Measurements from ENCODE around the gene TUSC2. TPM values are rescaled to one million over a fixed set of nuclear protein-coding genes. Genes with fewer than 3 reads are reported as not detected.
A peak's percentile ranks its signal among the peaks of the same experiment; 100 is the strongest.

The TUSC2 gene
- total RNA-seq, 1 experiment from 2014 or later: 29.2 TPM

GRCh38 chr3:50320853-50321335 is 7.1 kb downstream of the TUSC2 start:
- peak overlapping the region; percentile 94 for H3K27ac Mint-ChIP-seq (ENCODE audit: unreplicated experiment)
- TF ChIP-seq CTCF (IDR thresholded peaks at IDR 0.05; ENCODE audit: unreplicated experiment): no peak
- H3K36me3 Mint-ChIP-seq (ENCODE audit: insufficient read depth, unreplicated experiment): peaks cover 41% of the 10 kb centered on the region
- H3K4me1 Mint-ChIP-seq (ENCODE audit: low read depth, unreplicated experiment): peaks cover 12% of the 10 kb centered on the region
- peak; percentile 84 for DNase-seq
- intact Hi-C loops (cut with micrococcal nuclease; ENCODE audit: unreplicated experiment): loop anchor here (10.0 kb wide), 1 partner anchor 46 kb away; the partner anchor contains the start of gene LSMEM2
- no peaks in the 10 kb centered on the region for H3K27me3 Mint-ChIP-seq (ENCODE audit: unreplicated experiment)
- H3K9me3 Mint-ChIP-seq (ENCODE audit: low read depth, unreplicated experiment): no peaks in the 10 kb centered on the region
- no TSS peak for BruUV-seq (replicated peaks)
- H3K4me3 Mint-ChIP-seq (ENCODE audit: low read depth, unreplicated experiment): peak overlapping the region; percentile 74
- CTCF ChIA-PET: interaction anchor here (0.5 to 0.7 kb wide), 4 partner anchors 15 to 61 kb away, joined by 3 to 5 read pairs (median 4); partner anchors contain the start of genes CYB561D2 and NPRL2

- no peak overlapping the region for H3K27ac Mint-ChIP-seq (ENCODE audit: unreplicated experiment)
- H3K27me3 Mint-ChIP-seq (ENCODE audit: unreplicated experiment): no peaks in the 10 kb centered on the region
- H3K4me3 Mint-ChIP-seq (ENCODE audit: low read depth, unreplicated experiment): peak overlapping the region; percentile 74
- H3K9me3 Mint-ChIP-seq (ENCODE audit: low read depth, unreplicated experiment): no peaks in the 10 kb centered on the region
- H3K4me1 Mint-ChIP-seq (ENCODE audit: low read depth, unreplicated experiment): peaks cover 18% of the 10 kb centered on the region
- BruUV-seq (replicated peaks): TSS peak; percentile 42
- H3K36me3 Mint-ChIP-seq (ENCODE audit: insufficient read depth, unreplicated experiment): peaks cover 41% of the 10 kb centered on the region
- intact Hi-C loops (cut with micrococcal nuclease; ENCODE audit: unreplicated experiment): loop anchor here (10.0 kb wide), 1 partner anchor 45 kb away; the partner anchor contains the start of gene LSMEM2
- DNase-seq: no peak
- TF ChIP-seq CTCF (IDR thresholded peaks at IDR 0.05; ENCODE audit: unreplicated experiment): no peak
- CTCF ChIA-PET: no interaction called here
Measured at GRCh38 chr3:50319894-50320625, 8.0 kb downstream of the TUSC2 start.

- peak overlapping the region; percentile 74 for H3K4me3 Mint-ChIP-seq (ENCODE audit: low read depth, unreplicated experiment)
- peaks cover 41% of the 10 kb centered on the region for H3K36me3 Mint-ChIP-seq (ENCODE audit: insufficient read depth, unreplicated experiment)
- H3K27me3 Mint-ChIP-seq (ENCODE audit: unreplicated experiment): no peaks in the 10 kb centered on the region
- peaks cover 23% of the 10 kb centered on the region for H3K4me1 Mint-ChIP-seq (ENCODE audit: low read depth, unreplicated experiment)
- TF ChIP-seq CTCF (IDR thresholded peaks at IDR 0.05; ENCODE audit: unreplicated experiment): no peak
- intact Hi-C loops (cut with micrococcal nuclease; ENCODE audit: unreplicated experiment): no loop called here
- H3K9me3 Mint-ChIP-seq (ENCODE audit: low read depth, unreplicated experiment): no peaks in the 10 kb centered on the region
- CTCF ChIA-PET: interaction anchor here (0.6 to 0.8 kb wide), 2 partner anchors 20 to 1275 kb away, joined by 3 to 6 read pairs; partner anchors contain the start of genes HYAL3 and NAA80
- H3K27ac Mint-ChIP-seq (ENCODE audit: unreplicated experiment): no peak overlapping the region
- no TSS peak for BruUV-seq (replicated peaks)
- no peak for DNase-seq
Measured at GRCh38 chr3:50319181-50319893, 8.7 kb downstream of the TUSC2 start.

GRCh38 chr3:50318615-50319014 is 9.4 kb downstream of the TUSC2 start:
- DNase-seq: no peak
- H3K4me1 Mint-ChIP-seq (ENCODE audit: low read depth, unreplicated experiment): peaks cover 28% of the 10 kb centered on the region
- no TSS peak for BruUV-seq (replicated peaks)
- CTCF ChIA-PET: interaction anchor here (0.6 to 0.8 kb wide), 2 partner anchors 19 to 1276 kb away, joined by 3 to 6 read pairs; partner anchors contain the start of genes HYAL3 and NAA80
- H3K4me3 Mint-ChIP-seq (ENCODE audit: low read depth, unreplicated experiment): no peak overlapping the region
- H3K27ac Mint-ChIP-seq (ENCODE audit: unreplicated experiment): no peak overlapping the region
- intact Hi-C loops (cut with micrococcal nuclease; ENCODE audit: unreplicated experiment): no loop called here
- peaks cover 39% of the 10 kb centered on the region for H3K36me3 Mint-ChIP-seq (ENCODE audit: insufficient read depth, unreplicated experiment)
- TF ChIP-seq CTCF (IDR thresholded peaks at IDR 0.05; ENCODE audit: unreplicated experiment): no peak
- no peaks in the 10 kb centered on the region for H3K27me3 Mint-ChIP-seq (ENCODE audit: unreplicated experiment)
- no peaks in the 10 kb centered on the region for H3K9me3 Mint-ChIP-seq (ENCODE audit: low read depth, unreplicated experiment)

Measured in Calu3 (cell line).